Mucosa of gallbladder (tissue), 1 donor: Measurements from ENCODE around the gene INHBC. TPM values are rescaled to one million over a fixed set of nuclear protein-coding genes. Genes with fewer than 3 reads are reported as not detected.
"Not testable (repeated sequence)": the region's sequence is repeated elsewhere in the genome, so short reads cannot be mapped to it uniquely, and the experiment has no call there.

ENCODE experiments used
- DNase-seq: peaks from one replicate; pipeline ENCODE4 v3.0.0-alpha.2; 2020; ENCODE audit warnings: low spot score
- total RNA-seq: library from RNA; stranded (reverse); gene quantifications from one replicate; pipeline ENCODE4 v1.2.1, GENCODE V29; 2021
- donor health status: DM: no; HTN: no; CAD: no.

INHBC gene
- total RNA-seq = not detected

DNA sequence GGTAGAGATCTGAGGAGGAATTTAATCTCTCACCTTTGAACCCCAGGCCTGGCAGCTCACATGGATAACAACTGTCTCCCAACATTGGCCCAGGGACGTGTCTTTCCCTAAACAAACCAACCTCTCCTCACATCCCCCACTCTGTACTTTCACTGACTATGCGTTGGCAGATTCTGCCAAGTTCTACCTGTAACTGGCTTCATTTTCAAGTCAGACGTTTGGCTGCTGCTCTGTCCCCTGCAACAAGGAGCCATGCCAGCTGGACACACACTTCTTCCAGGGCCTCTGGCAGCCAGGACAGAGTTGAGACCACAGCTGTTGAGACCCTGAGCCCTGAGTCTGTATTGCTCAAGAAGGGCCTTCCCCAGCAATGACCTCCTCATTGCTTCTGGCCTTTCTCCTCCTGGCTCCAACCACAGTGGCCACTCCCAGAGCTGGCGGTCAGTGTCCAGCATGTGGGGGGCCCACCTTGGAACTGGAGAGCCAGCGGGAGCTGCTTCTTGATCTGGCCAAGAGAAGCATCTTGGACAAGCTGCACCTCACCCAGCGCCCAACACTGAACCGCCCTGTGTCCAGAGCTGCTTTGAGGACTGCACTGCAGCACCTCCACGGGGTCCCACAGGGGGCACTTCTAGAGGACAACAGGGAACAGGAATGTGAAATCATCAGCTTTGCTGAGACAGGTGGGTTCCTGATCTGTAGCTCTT is at the start of gene INHBC:
INHBC (plus strand) TSS at position 268 of the 707 bp plus-strand sequence; CDS start at position 371, 103 bp downstream.
- DNase-seq = no peak

GRCh38 chr12:57385586-57385985 is 49.0 kb upstream of the INHBC start:
- no peak for DNase-seq

GRCh38 chr12:57386187-57386720 is 48.3 kb upstream of the INHBC start:
- DNase-seq = no peak

GRCh38 chr12:57388425-57388824 is 46.2 kb upstream of the INHBC start:
- no peak for DNase-seq

- no peak for DNase-seq
Measured at GRCh38 chr12:57389033-57389432, 45.6 kb upstream of the INHBC start.

GRCh38 chr12:57390174-57390573 is 44.4 kb upstream of the INHBC start:
- no peak for DNase-seq

- no peak for DNase-seq
Measured at GRCh38 chr12:57395121-57395520, 39.5 kb upstream of the INHBC start.

DNA sequence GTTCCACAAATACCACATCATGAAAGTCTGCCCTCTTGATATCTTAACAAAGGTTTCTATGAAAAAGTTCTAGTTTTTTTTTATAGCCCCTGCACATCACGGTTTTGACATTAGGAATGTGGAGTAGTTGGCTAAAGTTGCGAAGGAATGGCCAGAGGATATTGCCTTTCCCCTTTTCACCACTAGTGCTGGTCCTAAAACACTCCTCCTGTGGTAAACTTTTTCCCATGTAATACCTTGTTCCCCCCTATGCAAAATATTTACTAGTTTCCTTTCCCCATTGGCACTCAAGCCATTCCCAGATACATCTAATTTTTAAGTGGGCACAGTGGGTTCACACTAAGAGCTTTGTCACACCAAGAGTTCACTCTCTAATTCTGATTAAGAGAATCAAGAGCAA is 37.1 kb upstream of the INHBC start:
- no peak for DNase-seq

DNA sequence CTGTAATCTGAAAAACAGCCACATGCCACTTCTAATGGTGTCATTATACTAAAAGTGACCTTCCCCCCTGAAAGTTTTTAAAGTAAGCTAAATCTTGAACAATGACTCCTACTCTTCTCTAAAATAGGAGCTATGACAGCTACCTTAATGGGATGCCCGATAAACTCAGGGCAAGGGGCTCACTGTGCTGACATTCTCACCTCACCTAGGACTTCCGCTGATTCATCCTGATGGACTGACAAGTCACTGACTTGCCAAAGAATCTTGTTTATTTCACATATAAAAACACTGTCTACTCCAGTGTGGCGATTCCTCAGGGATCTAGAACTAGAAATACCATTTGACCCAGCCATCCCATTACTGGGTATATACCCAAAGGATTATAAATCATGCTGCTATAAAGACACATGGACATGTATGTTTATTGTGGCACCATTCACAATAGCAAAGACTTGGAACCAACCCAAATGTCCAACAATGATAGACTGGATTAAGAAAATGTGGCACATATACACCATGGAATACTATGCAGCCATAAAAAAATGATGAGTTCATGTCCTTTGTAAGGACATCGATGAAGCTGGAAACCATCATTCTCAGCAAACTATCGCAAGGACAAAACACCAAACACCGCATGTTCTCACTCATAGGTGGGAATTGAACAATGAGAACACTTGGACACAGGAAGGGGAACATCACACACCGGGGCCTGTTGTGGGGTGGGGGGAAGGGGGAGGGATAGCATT is 34.7 kb upstream of the INHBC start:
- DNase-seq = not testable (repeated sequence)

- no peak for DNase-seq
Measured at GRCh38 chr12:57401165-57401564, 33.4 kb upstream of the INHBC start.

DNA sequence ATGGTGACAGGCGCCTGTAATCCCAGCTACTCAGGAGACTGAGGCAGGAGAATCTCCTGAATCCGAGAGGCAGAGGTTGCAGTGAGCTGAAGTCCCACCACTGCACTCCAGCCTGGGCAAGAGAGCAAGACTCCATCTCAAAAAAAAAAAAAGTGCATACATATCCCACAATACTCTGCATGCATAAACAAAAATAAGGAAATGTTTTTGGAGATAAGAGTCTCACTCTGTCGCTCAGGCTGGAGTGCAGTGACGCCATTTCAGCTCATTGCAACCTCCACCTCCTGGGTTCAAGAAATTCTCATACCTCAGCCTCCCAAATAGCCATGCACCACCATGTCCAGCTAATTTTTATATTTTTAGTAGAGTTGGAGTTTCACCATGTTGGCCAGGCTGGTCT is 32.4 kb upstream of the INHBC start:
- not testable (repeated sequence) for DNase-seq

DNA sequence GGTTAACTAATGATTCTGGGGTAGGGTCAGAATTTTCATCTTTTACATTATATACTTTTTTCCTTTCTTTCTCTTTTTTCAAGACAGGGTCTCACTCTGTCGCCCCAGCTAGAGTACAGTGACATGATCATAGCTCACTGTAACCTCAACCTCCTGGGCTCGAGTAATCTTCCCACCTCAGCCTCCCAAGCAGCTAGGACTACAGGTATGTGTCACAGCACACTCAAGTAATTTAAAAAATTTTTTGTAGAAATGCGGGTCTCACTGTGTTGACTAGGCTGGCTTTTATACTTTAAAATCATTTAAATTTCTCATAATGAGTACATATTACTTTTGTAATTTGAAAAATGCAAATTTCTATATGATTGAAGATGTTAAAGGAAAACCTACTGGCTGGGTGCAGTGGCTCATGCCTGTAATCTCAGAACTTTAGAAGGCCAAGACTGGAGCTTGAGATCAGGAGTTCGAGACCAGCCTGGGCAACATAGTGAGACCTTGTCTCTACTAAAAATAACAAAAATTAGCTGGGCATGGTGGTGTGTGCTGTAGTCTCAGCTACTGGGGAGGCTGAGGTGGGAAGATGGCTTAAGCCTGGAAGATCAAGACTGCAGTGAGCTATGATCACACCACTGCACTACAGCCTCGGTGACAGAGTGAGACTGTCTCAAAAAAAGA is 29.5 kb upstream of the INHBC start:
- no peak for DNase-seq

DNA sequence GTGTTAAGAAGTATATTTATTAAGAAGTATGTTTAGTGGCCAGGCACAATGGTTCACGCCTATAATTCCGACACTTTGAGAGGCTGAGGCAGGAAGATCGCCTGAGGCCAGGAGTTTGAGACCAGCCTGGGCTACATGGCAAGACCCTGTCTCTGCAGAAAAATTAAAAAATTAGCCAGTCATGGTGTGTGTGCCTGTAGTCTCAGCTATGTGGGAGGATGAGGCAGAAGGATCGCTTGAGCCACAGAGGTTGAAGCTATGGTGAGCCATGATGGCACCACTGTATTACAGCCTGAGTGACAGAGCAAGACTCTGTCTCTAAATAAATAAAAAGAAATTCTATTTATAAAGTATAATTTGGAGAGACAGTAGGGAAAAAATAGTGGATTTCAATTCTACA is 24.1 kb upstream of the INHBC start:
- no peak for DNase-seq

DNA sequence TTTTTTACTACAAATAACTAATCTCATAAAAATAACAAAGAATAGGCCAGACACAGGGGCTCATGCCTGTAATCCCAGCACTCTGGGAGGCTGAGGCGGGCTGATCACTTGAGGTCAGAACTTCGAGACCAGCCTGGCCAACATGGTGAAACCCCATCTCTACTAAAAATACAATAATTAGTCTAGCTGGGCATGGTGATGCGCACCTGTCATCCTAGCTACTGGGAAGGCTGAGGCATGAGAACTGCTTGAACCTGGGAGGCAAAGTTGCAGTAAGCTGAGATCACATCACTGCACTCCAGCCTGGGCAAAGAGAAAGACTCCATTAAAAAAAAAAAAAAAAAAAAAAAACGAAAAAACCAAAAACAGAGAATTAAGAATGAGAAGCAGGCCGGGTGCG is 20.4 kb upstream of the INHBC start:
- DNase-seq = not testable (repeated sequence)

DNA sequence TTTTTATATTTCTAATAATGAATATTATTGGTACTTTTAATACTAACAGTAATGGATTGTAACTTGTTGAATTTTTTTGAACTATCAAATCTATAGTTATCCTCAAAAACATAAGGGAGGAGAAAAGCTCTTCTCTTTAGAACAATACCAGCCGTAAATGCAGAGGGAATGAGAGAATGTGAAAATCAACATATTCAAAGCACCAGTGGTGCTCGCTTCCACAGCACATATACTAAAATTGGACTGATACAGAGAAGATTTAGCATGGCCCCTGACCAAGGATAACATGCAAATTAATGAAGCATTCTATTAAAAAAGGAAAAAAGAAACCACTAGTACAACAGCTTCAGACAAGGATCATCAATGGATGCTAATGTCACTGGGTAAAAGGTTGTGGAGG is 19.5 kb upstream of the INHBC start:
- DNase-seq = no peak

DNA sequence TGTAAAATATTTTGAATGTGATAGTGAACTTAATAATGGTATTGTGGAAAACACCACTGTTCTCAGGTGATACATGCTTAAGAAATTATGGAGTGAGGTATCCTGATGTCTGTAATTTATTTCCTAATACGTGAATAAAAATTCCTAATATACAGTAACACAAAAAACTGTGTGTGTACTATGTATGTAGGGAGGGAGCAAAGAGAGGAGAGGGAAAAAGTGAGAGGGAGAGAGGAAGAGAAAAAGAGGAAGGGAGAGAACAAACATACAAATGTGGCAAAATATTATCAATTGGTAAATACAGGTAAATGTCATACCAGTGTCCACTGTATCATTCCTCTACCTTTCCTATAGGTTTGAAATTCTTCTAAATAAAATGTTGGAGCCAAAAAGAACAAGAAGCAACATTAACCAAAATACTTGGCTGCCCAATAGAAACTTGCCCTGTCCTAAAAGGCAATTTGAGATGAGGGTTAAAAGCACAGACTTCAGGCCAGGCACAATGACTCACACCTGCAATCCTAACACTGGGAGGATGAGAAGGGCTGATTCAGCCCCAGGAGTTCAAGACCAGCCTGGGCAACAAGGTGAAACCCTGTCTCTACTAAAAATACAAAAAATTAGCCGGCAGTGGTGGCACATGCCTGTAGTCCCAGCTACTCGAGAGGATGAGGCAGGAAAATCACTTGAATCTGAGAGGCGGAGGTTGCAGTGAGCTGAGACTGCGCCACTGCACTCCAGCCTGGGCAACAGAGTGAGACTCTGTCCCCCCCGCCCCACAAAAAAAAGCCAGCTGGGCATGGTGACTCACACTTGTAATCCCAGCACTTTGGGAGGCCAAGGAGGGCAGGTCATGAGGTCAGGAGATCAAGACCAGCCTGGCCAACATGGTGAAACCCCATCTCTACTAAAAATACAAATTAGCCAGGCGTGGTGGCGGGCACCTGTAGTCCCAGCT is 18.3 kb upstream of the INHBC start:
- DNase-seq = no peak

DNA sequence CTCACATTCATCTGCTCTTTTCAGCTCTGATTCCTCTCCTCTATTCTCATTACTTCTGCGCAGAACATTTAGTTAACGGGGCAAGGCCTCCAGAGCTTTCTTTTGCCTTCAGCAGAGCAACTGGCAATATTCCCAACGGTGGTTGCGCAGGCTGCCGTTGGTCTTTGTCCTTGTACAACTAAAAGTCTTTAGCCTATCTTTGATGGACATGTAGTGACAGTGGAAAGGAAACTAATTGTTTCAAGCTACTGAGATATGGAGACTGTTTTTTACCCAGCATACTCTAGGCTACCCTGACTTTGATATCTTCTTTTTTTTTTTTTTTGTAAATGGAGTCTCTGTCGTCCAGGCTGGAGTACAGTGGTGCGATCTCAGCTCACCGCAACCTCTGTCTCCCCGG is 16.3 kb upstream of the INHBC start:
- no peak for DNase-seq

DNA sequence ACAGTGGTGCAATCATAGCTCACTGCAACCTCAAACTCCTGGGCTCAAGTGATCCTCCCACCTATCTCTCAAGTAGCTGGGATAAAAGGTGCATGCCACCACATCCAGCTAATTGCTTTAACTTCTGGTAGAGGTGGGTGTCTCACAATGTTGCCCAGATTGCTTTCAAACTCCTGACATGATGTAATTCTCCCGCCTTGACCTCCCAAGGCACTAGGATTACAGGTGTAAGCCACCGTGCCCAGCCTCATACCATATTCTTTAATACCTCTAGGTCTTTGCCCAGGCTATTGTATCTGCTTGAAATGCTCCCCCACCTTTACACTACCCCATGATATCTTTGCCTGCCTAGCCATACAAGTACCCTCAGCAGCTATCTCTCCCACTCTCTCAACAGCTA is 15.1 kb upstream of the INHBC start:
- DNase-seq = no peak

- no peak for DNase-seq
Measured at GRCh38 chr12:57420482-57420881, 14.1 kb upstream of the INHBC start.

GRCh38 chr12:57426948-57427347 is 7.6 kb upstream of the INHBC start:
- not testable (repeated sequence) for DNase-seq

- no peak for DNase-seq
Measured at GRCh38 chr12:57428965-57429364, 5.6 kb upstream of the INHBC start.
